GM18909 (cell line): ENCODE data around the gene GLIPR1.

Experiments used
- ATAC-seq: cut with Tn5 transposase; IDR thresholded peaks from one replicate; pipeline ENCODE4 v1.9.1; 2021; ENCODE audit warnings: mild to moderate bottlenecking; ENCODE audit not compliant: unreplicated experiment, poor library complexity

The GLIPR1 gene

GRCh38 chr12:75553398-75553797 lies 72.8 kb downstream of the GLIPR1 start:
- ATAC-seq: no peak
